H1 (cell line): ENCODE data around the gene SPPL3. TPM values are rescaled to one million over a fixed set of nuclear protein-coding genes. Genes with fewer than 3 reads are reported as not detected.

ENCODE experiments used
- CTCF ChIA-PET: fragments of 300-600 bp; sonication (Branson Sonifier 250); formaldehyde crosslinking; loops from one replicate; lab custom pipeline; 2021; ENCODE audit not compliant: partially characterized antibody; lab: Charles Lee
- POLR2A ChIA-PET: fragments of 300-600 bp; sonication (Branson Sonifier 250); formaldehyde crosslinking; loops from one replicate; lab custom pipeline; 2021; ENCODE audit warnings: inconsistent platforms; ENCODE audit not compliant: partially characterized antibody; lab: Charles Lee
- DNase-seq, 2 experiments: peaks; one replicate each; pipeline versions ENCODE4 v3.0.0 to v3.0.0-alpha.2; 2010 to 2022; ENCODE audit warnings: low spot score in 2 of 2, low read depth in 1 of 2, mixed read lengths in 1 of 2
- FAIRE-seq: peaks from 2 replicates; lab custom pipeline; 2011; peaks lifted over from hg19 to GRCh38; lab: Jason Lieb, UNC
- H2AFZ ChIP-seq: 2 replicates; pipeline ENCODE4 v1.8.1; 2012; ENCODE audit warnings: low read length, inconsistent platforms
- H2AK5ac ChIP-seq: 2 replicates; pipeline ENCODE4 v1.6.1; 2013; ENCODE audit warnings: low read depth, low read length
- H2BK120ac ChIP-seq: replicated peaks from 2 replicates; pipeline ENCODE3; 2013; ENCODE audit warnings: low read depth, low read length, inconsistent platforms
- H2BK12ac ChIP-seq: 2 replicates; pipeline ENCODE4 v1.6.1; 2013; ENCODE audit warnings: low read depth, low read length
- H2BK15ac ChIP-seq: 2 replicates; pipeline ENCODE4 v1.6.1; 2013; ENCODE audit warnings: low read length
- H2BK20ac ChIP-seq: 2 replicates; pipeline ENCODE4 v1.6.1; 2013; ENCODE audit warnings: low read length
- H2BK5ac ChIP-seq: 2 replicates; pipeline ENCODE4 v1.6.1; 2013; ENCODE audit warnings: low read depth, low read length
- H3K14ac ChIP-seq: 2 replicates; pipeline ENCODE4 v1.6.1; 2013; ENCODE audit warnings: inconsistent platforms; ENCODE audit not compliant: insufficient read length
- H3K18ac ChIP-seq: 2 replicates; pipeline ENCODE4 v1.6.1; 2013; ENCODE audit warnings: low read length; ENCODE audit errors: extremely low read depth
- H3K23ac ChIP-seq: 2 replicates; pipeline ENCODE4 v1.6.1; 2013; ENCODE audit warnings: inconsistent platforms; ENCODE audit not compliant: insufficient read length
- H3K23me2 ChIP-seq: 2 replicates; pipeline ENCODE4 v1.6.1; 2013; ENCODE audit warnings: low read depth, low read length
- H3K27ac ChIP-seq: 2 replicates; pipeline ENCODE4 v1.6.1; 2011; ENCODE audit warnings: low read depth, low read length, inconsistent platforms
- H3K27me3 ChIP-seq, 4 experiments: replicated peaks in 1 of 4; 1 replicate in 1 of 4; 2 replicates in 3 of 4; pipeline versions ENCODE4 v1.6.1 to v1.8.1; 2011 to 2013; ENCODE audit warnings: low read length in 3 of 4, mild to moderate bottlenecking in 3 of 4, inconsistent platforms in 2 of 4, mixed read lengths in 2 of 4, moderate library complexity in 1 of 4; ENCODE audit not compliant: control insufficient read depth in 3 of 4, insufficient read depth in 3 of 4; ENCODE audit errors: extremely low read depth in 1 of 4
- H3K36me3 ChIP-seq, 4 experiments: 2 replicates each; pipeline versions ENCODE4 v1.6.1 to v1.8.1; 2011 to 2013; ENCODE audit warnings: mild to moderate bottlenecking in 4 of 4, low read length in 3 of 4, moderate library complexity in 2 of 4, control low read depth in 1 of 4, inconsistent platforms in 1 of 4; ENCODE audit not compliant: insufficient read depth in 4 of 4, control insufficient read depth in 2 of 4
- H3K4ac ChIP-seq: replicated peaks from 2 replicates; pipeline ENCODE3; 2013; ENCODE audit warnings: low read length, low read depth, mixed read lengths, inconsistent platforms; ENCODE audit not compliant: insufficient read length
- H3K4me1 ChIP-seq, 4 experiments: replicated peaks in 1 of 4; 1 replicate in 1 of 4; 2 replicates in 3 of 4; pipeline versions ENCODE4 v1.6.1 to v1.8.1; 2011 to 2013; ENCODE audit warnings: low read length in 3 of 4, inconsistent platforms in 2 of 4, mixed read lengths in 1 of 4; ENCODE audit not compliant: insufficient read depth in 4 of 4, control insufficient read depth in 3 of 4
- H3K4me2 ChIP-seq, 2 experiments: 2 replicates each; pipeline versions ENCODE4 v1.6.1 to v1.8.1; 2011 to 2013; ENCODE audit warnings: low read depth in 2 of 2, low read length in 2 of 2, control low read depth in 1 of 2, inconsistent platforms in 1 of 2, mild to moderate bottlenecking in 1 of 2; ENCODE audit not compliant: insufficient read depth in 1 of 2
- H3K4me3 ChIP-seq, 4 experiments: fragments of 200-600, 300-600 bp in 1 of 4; sonication (generic), shearing (Covaris generic), sonication (Bioruptor Twin) in 1 of 4; 2 replicates each; pipeline versions ENCODE4 v1.5.1 to v1.8.1; 2011 to 2016; ENCODE audit warnings: low read length in 4 of 4, low read depth in 3 of 4, control low read depth in 2 of 4, inconsistent platforms in 2 of 4, mild to moderate bottlenecking in 2 of 4, mixed read lengths in 1 of 4, moderate library complexity in 1 of 4; ENCODE audit not compliant: insufficient read depth in 2 of 4; ENCODE audit errors: extremely low read depth in 1 of 4
- H3K56ac ChIP-seq: replicated peaks from 2 replicates; pipeline ENCODE3; 2013; ENCODE audit warnings: low read depth, mild to moderate bottlenecking, mixed read lengths, low read length, inconsistent platforms; ENCODE audit not compliant: insufficient read length
- H3K79me1 ChIP-seq: 2 replicates; pipeline ENCODE4 v1.6.1; 2013; ENCODE audit warnings: low read depth, low read length, control low read depth
- H3K79me2 ChIP-seq, 2 experiments: 2 replicates each; pipeline versions ENCODE4 v1.6.1 to v1.8.1; 2012 to 2013; ENCODE audit warnings: low read length in 2 of 2, mild to moderate bottlenecking in 2 of 2, inconsistent platforms in 1 of 2; ENCODE audit not compliant: insufficient read depth in 2 of 2, control insufficient read depth in 1 of 2
- H3K9ac ChIP-seq, 4 experiments: replicated peaks in 1 of 4; 1 replicate in 1 of 4; 2 replicates in 3 of 4; pipeline versions ENCODE4 v1.6.1 to v1.8.1; 2011 to 2013; ENCODE audit warnings: low read depth in 3 of 4, low read length in 3 of 4, control low read depth in 2 of 4, mild to moderate bottlenecking in 2 of 4, moderate library complexity in 2 of 4, inconsistent platforms in 1 of 4; ENCODE audit errors: extremely low read depth in 1 of 4
- H3K9me3 ChIP-seq, 2 experiments: 2 replicates each; pipeline versions ENCODE4 v1.6.1 to v1.8.1; 2012 to 2013; ENCODE audit warnings: mild to moderate bottlenecking in 2 of 2, moderate library complexity in 2 of 2, control low read depth in 1 of 2, inconsistent platforms in 1 of 2, low read depth in 1 of 2, low read length in 1 of 2, mixed read lengths in 1 of 2; ENCODE audit not compliant: insufficient read depth in 2 of 2
- H4K20me1 ChIP-seq, 2 experiments: replicated peaks in 1 of 2; 2 replicates each; pipeline versions ENCODE3 to v1.8.1; 2011 to 2013; ENCODE audit warnings: inconsistent platforms in 2 of 2, low read length in 2 of 2, mild to moderate bottlenecking in 1 of 2; ENCODE audit not compliant: insufficient read depth in 2 of 2, control insufficient read depth in 1 of 2
- H4K5ac ChIP-seq: 2 replicates; pipeline ENCODE4 v1.6.1; 2013; ENCODE audit warnings: low read length, low read depth, mixed read lengths, inconsistent platforms; ENCODE audit not compliant: insufficient read length
- H4K8ac ChIP-seq: 2 replicates; pipeline ENCODE4 v1.8.0; 2013; ENCODE audit warnings: mild to moderate bottlenecking, moderate library complexity, low read length, inconsistent platforms; ENCODE audit not compliant: insufficient read depth; ENCODE audit errors: extremely low read depth
- H4K91ac ChIP-seq: replicated peaks from 2 replicates; pipeline ENCODE3; 2013; ENCODE audit warnings: low read length, mixed read lengths, inconsistent platforms; ENCODE audit not compliant: insufficient read length
- BCL11A ChIP-seq, 2 experiments: IDR thresholded peaks; one replicate each; pipeline ENCODE4 v1.6.1; 2011; ENCODE audit warnings: low read depth in 2 of 2, low read length in 2 of 2, mild to moderate bottlenecking in 2 of 2
- BRCA1 ChIP-seq: IDR thresholded peaks from 2 replicates; pipeline ENCODE4 v1.6.1; 2012; ENCODE audit warnings: low read depth, low read length, improper control_type of control experiment
- CBX8 ChIP-seq: fragments of 300-800, 300-1000 bp; sonication (generic); IDR thresholded peaks from 2 replicates; pipeline ENCODE4 v1.7.1; 2016; ENCODE audit warnings: low read depth, low read length, borderline replicate concordance
- CHD1 ChIP-seq: IDR thresholded peaks from 2 replicates; pipeline ENCODE4 v1.6.1; 2012; ENCODE audit warnings: low read depth, low read length, improper control_type of control experiment
- CREB1 ChIP-seq: IDR thresholded peaks from 2 replicates; pipeline ENCODE4 v1.6.1; 2012; ENCODE audit warnings: inconsistent platforms
- CTCF ChIP-seq, 3 experiments: IDR thresholded peaks; 1 replicate in 2 of 3; 2 replicates in 1 of 3; pipeline versions ENCODE4 v1.5.1 to v1.6.1; 2011; ENCODE audit warnings: low read length in 3 of 3, mild to moderate bottlenecking in 3 of 3, inconsistent platforms in 2 of 3, low read depth in 1 of 3, moderate library complexity in 1 of 3; ENCODE audit not compliant: insufficient read depth in 1 of 3; ENCODE audit errors: control extremely low read depth in 1 of 3
- HDAC6 ChIP-seq: IDR thresholded peaks from one replicate; pipeline ENCODE4 v1.7.1; 2012; ENCODE audit warnings: low read depth, mild to moderate bottlenecking, inconsistent platforms, low read length, moderate library complexity
- SIRT6 ChIP-seq: IDR thresholded peaks from one replicate; pipeline ENCODE4 v1.7.1; 2012; ENCODE audit warnings: low read length, inconsistent platforms
- SIX5 ChIP-seq: IDR thresholded peaks from 2 replicates; pipeline ENCODE4 v1.6.1; 2011; ENCODE audit warnings: mild to moderate bottlenecking, low read depth, low read length
- WGBS, 2 experiments: shearing (Covaris generic) in 1 of 2; methylation state at CpG; one replicate each; pipeline versions ENCODE4 v1.1.6 to v1.1.7; 2013 to 2015; ENCODE audit warnings: low lambda C conversion rate in 2 of 2, mixed read lengths in 2 of 2, inconsistent platforms in 1 of 2, low coverage in 1 of 2, missing lambda C conversion rate in 1 of 2; ENCODE audit not compliant: insufficient replicate concordance in 2 of 2, insufficient coverage in 1 of 2, insufficient read length in 1 of 2; ENCODE audit errors: extremely low coverage in 1 of 2, missing lambda C conversion rate in 1 of 2; 5-methylcytosine and 5-hydroxymethylcytosine counted together
- polyA plus RNA-seq, 7 experiments: library from polyadenylated mRNA; depleted of rRNA in 3 of 7; stranded (reverse) in 5 of 7; unstranded in 2 of 7; fragments of >200 nt in 5 of 7; fragments of 200-250 nt in 2 of 7; gene quantifications; 1 replicate in 5 of 7; 2 replicates in 1 of 7; 4 replicates in 1 of 7; pipeline versions ENCODE4 v1.2.1 to v1.2.3, GENCODE V29; 2011 to 2013; ENCODE audit warnings: missing spikeins in 2 of 7, mixed read lengths in 2 of 7
- total RNA-seq: library from RNA; stranded (reverse); fragmentation: NEBNext Ultra II Directional; extraction: Animal tissue kit (Norgen Biotek cat#: 25700); gene quantifications from 2 replicates; pipeline ENCODE4 v1.2.1, GENCODE V29; 2021
- TF ChIP-seq, protein P1 (sequence below): IDR thresholded peaks from 2 replicates; pipeline ENCODE4 v1.6.1; 2011; ENCODE audit warnings: low read depth, mild to moderate bottlenecking, low read length; ENCODE audit not compliant: insufficient read depth
- TF ChIP-seq, protein P2 (sequence below): IDR thresholded peaks from 2 replicates; pipeline ENCODE4 v1.6.1; 2012; ENCODE audit warnings: inconsistent platforms

Gene SPPL3
- total and polyA plus RNA-seq, 2 of the 8 experiments (the other 6 are each of a cell fraction or from before 2014, with no cell fraction given): 27.3 to 48.4 TPM

- no peak overlapping the region for H3K9ac ChIP-seq
- no peak overlapping the region for H2AFZ ChIP-seq
- no peak overlapping the region; the same call in 1 of the 2 replicates for H2BK5ac ChIP-seq
- no peak overlapping the region for H4K5ac ChIP-seq
- H2BK120ac ChIP-seq: no peak overlapping the region
- H4K8ac ChIP-seq: no peak overlapping the region
- no peak overlapping the region for H3K14ac ChIP-seq
- no peak overlapping the region for H2AK5ac ChIP-seq
- H3K18ac ChIP-seq: no peak overlapping the region
- 93% methylated on average over 8 of the region's 9 CpGs; no CpG with 5 or more reads in 1 of the 2 experiments for WGBS, 2 experiments
- no peak overlapping the region for H2BK12ac ChIP-seq
- DNase-seq: no peak
- H3K56ac ChIP-seq: no peak overlapping the region
- ChIA-PET CTCF (interaction anchor here (1.2 kb wide), 1 partner anchor 245 kb away, joined by 3 read pairs; no protein-coding TSS in a partner anchor), POLR2A (interaction anchor here (0.7 kb wide), 1 partner anchor 9 kb away, joined by 3 read pairs; no protein-coding TSS in a partner anchor)
- H3K9me3 ChIP-seq: no peaks in the 10 kb centered on the region
- peaks cover 0 to 4% of the 10 kb centered on the region in 2 experiments for H4K20me1 ChIP-seq
- H3K4me1 ChIP-seq: peaks cover 0 to 5% (median 4%) of the 10 kb centered on the region in 4 experiments; a peak in 4 of 7 replicates
- H2BK20ac ChIP-seq: no peak overlapping the region
- H3K27ac ChIP-seq: no peak overlapping the region
- H3K4me2 ChIP-seq: no peak overlapping the region; a peak in 1 of 4 replicates
- no peaks in the 10 kb centered on the region for H3K79me2 ChIP-seq
- H3K27me3 ChIP-seq: peaks cover 0 to 4% (median 1%) of the 10 kb centered on the region in 4 experiments; a peak in 3 of 7 replicates
- H3K4me3 ChIP-seq: no peak overlapping the region
- H4K91ac ChIP-seq: no peak overlapping the region
- H2BK15ac ChIP-seq: no peak overlapping the region
- peaks cover 5 to 15% (median 10%) of the 10 kb centered on the region in 4 experiments for H3K36me3 ChIP-seq
- H3K79me1 ChIP-seq: no peaks in the 10 kb centered on the region
- FAIRE-seq: no peak
- H3K23me2 ChIP-seq: peaks cover 4% of the 10 kb centered on the region; the same call in 1 of the 2 replicates
- no peak overlapping the region for H3K4ac ChIP-seq
- H3K23ac ChIP-seq: no peak overlapping the region
- no peak for TF ChIP-seq SIX5
- TF ChIP-seq CTCF (IDR thresholded peaks at IDR 0.05; ENCODE audit: control extremely low read depth in 1 of 3, insufficient read depth in 1 of 3, low read depth in 1 of 3, low read length in 3 of 3): no peak
- no peak for TF ChIP-seq CREB1
- TF ChIP-seq, protein P1, sequence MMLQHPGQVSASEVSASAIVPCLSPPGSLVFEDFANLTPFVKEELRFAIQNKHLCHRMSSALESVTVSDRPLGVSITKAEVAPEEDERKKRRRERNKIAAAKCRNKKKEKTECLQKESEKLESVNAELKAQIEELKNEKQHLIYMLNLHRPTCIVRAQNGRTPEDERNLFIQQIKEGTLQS: no peak
- no peak for TF ChIP-seq CHD1
- no peak for TF ChIP-seq BRCA1
- TF ChIP-seq, protein P2, sequence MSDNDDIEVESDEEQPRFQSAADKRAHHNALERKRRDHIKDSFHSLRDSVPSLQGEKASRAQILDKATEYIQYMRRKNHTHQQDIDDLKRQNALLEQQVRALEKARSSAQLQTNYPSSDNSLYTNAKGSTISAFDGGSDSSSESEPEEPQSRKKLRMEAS: no peak
- no peak for TF ChIP-seq BCL11A (IDR thresholded peaks at IDR 0.05; ENCODE audit: low read depth in 2 of 2, low read length in 2 of 2)
- no peak for TF ChIP-seq HDAC6
- TF ChIP-seq CBX8: no peak
- no peak for TF ChIP-seq SIRT6
These were observed 177.2 kb downstream of the SPPL3 start for GRCh38 chr12:120726961-120727360.
